Embryonic facial prominence (tissue), 1 donor: Measurements from ENCODE around the gene OTOA.
"Not testable (repeated sequence)": the region's sequence is repeated elsewhere in the genome, so short reads cannot be mapped to it uniquely, and the experiment has no call there.

Experiments used
- DNase-seq: peaks from one replicate; pipeline ENCODE4 v3.0.0-alpha.2; 2016; ENCODE audit errors: extremely low spot score

OTOA gene

DNA sequence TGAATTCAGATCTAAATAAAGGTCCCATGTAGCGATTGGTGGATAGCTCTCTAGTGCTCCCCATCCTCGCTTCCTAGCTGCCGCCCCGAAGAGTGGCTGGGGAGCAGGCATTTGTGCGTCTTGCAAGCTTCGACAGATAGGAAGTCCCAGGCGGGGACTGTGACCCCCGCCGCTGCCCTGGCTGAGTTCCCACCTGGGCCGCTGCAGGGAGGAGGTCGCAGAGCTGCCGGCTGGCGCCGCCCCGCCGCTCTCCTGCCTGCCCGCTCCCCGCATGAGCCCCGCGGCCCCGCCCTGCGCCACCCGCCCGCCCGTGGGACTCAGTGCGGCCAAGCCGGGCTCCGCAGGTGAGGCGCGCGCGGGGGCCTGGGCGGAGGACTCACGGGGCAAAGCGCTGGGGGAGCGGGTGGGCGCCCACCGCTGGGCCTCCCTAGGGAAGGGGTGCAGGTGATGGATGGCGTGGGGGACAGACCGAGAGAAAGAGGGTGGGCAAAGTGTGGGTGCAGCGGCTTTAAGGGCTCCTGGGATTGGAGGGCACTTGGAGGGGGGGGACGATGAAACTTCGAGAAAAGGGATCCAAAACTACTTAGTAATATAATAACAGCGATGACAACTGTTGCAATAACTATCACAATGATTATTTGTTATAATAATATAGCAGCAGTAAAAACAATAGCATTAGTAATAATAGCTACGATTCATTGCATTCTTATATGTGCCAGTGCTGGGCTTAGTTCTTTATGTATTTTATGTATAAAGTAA is at the start of gene OTOA:
Gene OTOA (plus strand): TSS at position 80 of the 759 bp plus-strand sequence. CDS start 14,547 bp downstream, outside the sequence.
- no peak for DNase-seq

DNA sequence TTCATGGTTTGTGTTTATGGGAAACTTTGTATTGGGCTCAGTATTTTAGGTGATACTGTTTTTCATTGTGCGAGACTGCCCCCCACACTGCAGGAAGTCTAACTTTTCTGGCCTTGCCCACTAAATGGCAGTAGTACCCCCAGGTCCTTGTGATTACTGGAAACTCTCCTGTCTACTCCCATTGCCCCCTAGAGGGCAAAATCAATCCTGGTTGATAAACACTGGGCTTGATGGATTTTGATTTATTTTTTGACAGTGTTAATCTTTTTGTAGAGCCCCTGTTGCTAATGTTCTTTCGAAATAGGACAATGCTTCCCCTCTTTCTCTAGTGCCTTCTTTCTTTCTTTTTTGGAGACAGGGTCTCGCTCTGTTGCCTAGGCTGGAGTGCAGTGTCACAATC is 48.9 kb upstream of the OTOA start:
- no peak for DNase-seq

DNA sequence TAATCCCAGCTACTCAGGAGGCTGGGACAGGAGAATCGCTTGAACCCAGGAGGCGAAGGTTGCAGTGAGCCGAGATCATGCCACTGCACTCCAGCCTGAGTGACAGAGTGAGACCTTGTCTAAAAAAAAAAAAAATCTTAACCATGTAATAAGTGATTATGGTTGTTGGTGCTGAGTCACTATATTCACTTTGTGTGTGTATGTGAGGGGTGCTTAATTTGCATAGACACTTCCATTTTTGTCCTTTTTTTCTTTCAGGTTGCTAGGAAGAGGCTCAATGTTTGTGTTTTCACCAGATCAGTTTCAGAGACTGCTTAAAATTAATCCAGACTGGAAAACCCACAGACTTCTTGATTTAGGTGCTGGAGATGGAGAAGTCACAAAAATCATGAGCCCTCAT is 46.2 kb upstream of the OTOA start:
- DNase-seq, result no peak

- DNase-seq, result no peak
These were observed 45.5 kb upstream of the OTOA start for GRCh38 chr16:21618281-21618680.

- DNase-seq, result no peak
These were observed 43.9 kb upstream of the OTOA start for GRCh38 chr16:21619765-21620425.

GRCh38 chr16:21620592-21620991 is 43.2 kb upstream of the OTOA start:
- no peak for DNase-seq

DNA sequence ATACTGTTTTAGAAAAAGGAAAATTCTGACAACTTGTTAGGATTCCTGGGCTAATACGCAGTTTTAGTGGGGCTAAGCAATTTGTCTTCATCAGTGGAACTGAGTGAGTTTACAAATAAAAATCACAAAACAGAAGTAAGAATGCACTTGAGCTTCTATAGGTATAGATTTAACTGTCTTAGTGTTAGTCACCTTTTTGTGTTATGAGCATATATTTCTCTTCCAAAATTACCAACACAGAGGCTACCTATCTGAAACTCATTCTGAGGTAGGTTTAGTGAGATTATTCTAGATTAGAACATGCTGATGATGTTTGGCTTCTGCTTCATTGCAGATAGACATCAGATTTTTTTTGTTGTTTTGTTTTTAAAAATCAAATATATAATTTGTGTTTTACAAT is 41.2 kb upstream of the OTOA start:
- DNase-seq, result no peak

DNA sequence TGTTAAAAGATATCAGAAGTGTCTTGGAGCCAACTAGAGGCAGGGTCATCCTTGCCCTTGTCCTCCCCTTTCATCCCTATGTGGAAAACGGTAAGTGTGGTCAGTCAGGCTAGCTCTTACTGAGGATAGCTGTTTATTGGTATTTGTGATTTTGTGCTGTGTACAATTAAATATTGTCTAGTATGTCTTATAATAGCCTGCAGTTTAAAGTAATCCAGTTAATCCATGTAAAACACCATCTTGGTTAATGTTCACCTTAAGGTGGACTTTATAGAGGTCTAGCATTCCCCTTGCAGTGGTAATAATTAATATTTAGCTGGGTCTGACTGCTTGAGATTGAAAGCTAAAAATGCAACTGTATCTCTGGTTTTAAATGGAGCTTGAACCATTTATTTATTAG is 38.7 kb upstream of the OTOA start:
- no peak for DNase-seq

DNA sequence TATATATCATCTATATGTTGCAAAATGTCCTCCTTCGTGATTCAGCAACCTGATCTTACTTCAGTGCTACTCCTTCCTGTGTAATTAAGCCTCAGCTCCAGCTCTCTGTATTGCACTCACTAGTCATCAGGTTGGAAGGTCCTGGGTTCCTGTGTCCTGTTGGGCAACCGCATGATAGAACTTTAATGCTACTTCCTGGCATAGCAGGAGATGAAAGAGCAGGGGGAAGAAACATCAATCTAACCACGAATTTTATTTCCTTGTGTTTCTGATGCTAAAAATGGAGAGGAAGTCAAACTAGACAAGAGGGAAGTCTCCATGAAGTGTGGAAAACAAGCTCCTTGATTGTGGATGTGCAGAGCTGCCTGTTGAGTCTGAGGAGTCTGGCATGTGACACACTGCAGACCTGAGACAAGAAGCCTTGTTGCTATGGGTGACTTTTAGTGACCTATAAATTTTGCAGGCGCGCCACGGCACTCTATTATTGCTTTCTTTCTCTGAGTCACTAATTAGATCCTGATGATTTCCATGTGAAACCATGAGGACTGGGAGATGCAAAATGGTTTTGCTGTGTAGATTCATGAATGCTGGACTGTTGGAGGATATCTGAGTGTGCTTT is 37.0 kb upstream of the OTOA start:
- DNase-seq, result no peak

DNA sequence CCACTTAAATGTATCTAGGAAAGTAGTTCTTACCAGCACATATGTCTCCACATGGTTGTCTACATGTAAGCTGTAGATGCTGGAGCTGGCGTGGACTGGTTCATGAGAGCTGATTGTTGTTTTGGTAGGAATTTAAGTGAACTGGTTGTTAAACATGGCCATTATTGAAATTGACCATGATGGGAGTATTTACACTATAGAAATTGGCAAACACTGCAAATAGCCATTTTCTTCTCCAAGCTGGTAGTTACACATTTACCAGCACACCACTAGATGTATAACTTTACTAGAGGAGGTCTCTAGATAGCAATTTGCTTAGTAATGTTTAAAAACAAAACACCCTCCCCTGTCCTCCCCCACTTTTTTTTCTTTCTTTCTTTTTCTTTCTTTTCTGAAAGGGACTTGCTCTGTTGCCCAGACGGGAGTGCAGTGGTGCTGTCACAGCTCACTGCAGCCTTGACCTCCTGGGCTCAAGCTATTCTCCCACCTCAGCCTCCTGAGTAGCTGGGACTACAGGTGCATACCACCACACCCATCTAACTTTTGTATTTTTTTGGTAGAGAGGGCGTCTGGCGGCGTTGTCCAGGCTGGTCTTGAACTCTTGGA is 35.5 kb upstream of the OTOA start:
- DNase-seq, result no peak

DNA sequence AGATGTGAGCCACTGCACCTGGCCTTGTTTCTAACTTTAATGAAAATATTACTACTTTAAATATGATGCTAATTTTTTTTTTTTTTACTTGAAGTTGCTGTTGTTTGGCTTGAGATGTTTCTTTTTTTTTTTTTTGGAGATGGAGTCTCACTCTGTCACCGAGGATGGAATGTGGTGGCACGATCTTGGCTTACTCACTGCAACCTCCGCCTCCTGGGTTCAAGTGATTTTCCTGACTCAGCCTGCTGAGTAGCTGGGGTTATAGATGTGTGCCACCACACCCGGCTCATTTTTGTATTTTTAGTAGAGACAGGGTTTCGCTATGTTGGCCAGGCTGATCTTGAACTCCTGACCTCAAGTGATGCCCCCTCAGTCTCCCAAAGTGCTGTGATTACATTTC is 35.0 kb upstream of the OTOA start:
- no peak for DNase-seq

- not testable (repeated sequence) for DNase-seq
These were observed 33.9 kb upstream of the OTOA start for GRCh38 chr16:21629616-21630539.

GRCh38 chr16:21630866-21631265 is 32.9 kb upstream of the OTOA start:
- DNase-seq, result not testable (repeated sequence)

GRCh38 chr16:21631376-21631775 is 32.4 kb upstream of the OTOA start:
- DNase-seq, result not testable (repeated sequence)

GRCh38 chr16:21631951-21632575 is 31.7 kb upstream of the OTOA start:
- not testable (repeated sequence) for DNase-seq

GRCh38 chr16:21634216-21634615 is 29.6 kb upstream of the OTOA start:
- DNase-seq, result no peak

- not testable (repeated sequence) for DNase-seq
These were observed 28.1 kb upstream of the OTOA start for GRCh38 chr16:21635694-21636093.

DNA sequence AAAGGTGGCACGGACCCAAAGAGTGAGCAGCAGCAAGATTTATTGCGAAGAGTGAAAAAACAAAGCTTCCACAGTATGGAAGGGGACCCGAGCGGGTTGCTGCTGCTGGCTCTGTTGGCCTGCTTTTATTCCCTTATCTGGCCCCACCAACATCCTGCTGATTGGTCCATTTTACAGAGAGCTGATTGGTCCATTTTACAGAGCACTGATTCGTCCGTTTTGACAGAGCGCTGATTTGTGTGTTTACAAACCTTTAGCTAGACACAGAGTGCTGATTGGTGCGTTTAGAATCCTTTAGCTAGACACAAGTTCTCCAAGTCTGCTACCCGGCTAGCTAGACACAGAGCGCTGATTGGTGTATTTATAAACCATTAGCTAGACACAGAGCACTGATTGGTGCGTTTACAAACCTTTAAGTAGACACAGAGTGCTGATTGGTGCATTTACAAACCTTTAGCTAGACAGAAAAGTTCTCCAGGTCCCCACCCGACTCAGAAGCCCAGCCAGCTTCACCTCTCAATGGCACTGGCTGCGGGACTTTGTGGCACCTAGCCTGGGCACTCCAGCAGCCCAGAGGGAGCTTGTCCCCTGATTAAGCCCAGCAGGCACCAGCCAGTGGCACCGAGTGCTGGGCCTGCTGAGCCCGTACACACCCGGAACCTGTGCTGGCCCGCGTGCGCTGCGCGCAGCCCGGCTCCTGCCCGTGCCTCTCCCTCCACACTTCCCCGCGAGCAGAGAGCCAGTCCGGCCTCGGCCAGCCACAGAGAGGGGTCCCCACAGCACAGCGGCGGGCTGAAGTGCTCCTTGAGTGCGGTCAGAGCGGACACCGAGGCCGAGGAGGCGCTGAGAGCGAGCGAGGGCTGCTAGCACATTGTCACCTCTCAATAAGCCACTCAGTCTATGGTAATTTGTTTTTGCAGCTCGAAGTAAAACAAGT is 26.5 kb upstream of the OTOA start:
- DNase-seq, result no peak

DNA sequence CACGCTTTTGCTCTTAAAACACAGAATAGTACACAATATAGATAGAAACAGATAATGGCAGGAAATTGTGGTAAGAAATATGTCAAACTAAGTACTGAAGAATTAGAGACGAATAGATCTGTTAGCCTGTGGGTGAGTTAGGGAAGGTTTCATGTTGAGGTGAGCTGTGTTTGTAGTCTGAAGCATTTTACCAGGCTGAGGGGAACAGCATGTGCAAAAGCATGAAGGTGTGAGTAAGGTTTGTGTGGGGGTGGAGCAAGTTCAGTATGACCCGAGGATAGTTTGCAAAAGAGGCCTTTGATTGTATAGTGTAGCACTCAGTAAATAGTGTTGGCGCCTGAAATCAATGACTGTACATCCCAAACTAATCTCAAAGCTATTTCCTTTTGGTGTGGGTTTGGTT is 25.2 kb upstream of the OTOA start:
- DNase-seq, result no peak

GRCh38 chr16:21639493-21639892 is 24.3 kb upstream of the OTOA start:
- DNase-seq, result no peak
